Ovary (tissue), 3 donors: ENCODE measurements around the gene KAT6B.

ENCODE experiments used
- CTCF ChIP-seq, 3 donors: fragments of 450-650 bp in 2 of 3; fragments of 200-600 bp in 1 of 3; IDR thresholded peaks; one replicate each; pipeline versions ENCODE4 v1.5.1 to v1.8.0; 2016 to 2022; ENCODE audit warnings: antibody characterized with exemption in 3 of 3, mild to moderate bottlenecking in 1 of 3
- POLR2A ChIP-seq: fragments of 450-650 bp; IDR thresholded peaks from one replicate; pipeline ENCODE4 v1.6.1; 2017; ENCODE audit warnings: antibody characterized with exemption, mild to moderate bottlenecking, moderate library complexity
- donor health status: DM: no; HTN: no; CAD: no.

DNA sequence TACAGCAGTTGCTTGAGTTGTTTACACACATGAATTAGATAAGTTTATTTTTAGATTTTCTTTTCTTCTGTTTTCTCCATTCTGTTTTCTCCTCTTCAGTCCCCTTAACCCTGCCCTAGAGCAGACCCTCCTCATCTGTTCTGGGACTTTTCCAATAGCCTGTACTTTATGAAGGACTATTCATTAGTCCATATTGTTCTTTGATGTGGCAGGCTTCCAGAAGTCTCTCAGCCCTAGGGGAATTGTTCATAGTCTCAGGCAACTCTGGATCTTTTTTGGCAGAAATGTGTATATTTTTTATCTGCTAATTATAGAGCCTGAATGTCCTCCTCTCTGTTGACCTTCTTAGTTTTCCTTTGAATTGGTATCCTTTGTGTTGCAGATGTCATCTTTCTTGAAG is 25.4 kb downstream of the KAT6B start:
- TF ChIP-seq CTCF (IDR thresholded peaks at IDR 0.05) = no peak
- TF ChIP-seq POLR2A = no peak
